Sigmoid colon (tissue), 7 donors: Measurements from ENCODE around the gene TPMT. TPM values are rescaled to one million over a fixed set of nuclear protein-coding genes. Genes with fewer than 3 reads are reported as not detected.

Source experiments
- DNase-seq: peaks from one replicate; pipeline ENCODE4 v3.0.0-alpha.2; 2019
- H3K27ac ChIP-seq, 4 donors: fragments of 200-600 bp; sonication (generic); one replicate each; pipeline ENCODE4 v1.5.1; 2016 to 2019; ENCODE audit warnings: mild to moderate bottlenecking in 1 of 4
- H3K27me3 ChIP-seq, 3 donors: fragments of 200-600 bp; sonication (generic); one replicate each; pipeline ENCODE4 v1.5.1; 2019; ENCODE audit warnings: mild to moderate bottlenecking in 1 of 3
- H3K36me3 ChIP-seq, 4 donors: fragments of 200-600 bp; sonication (generic); one replicate each; pipeline ENCODE4 v1.5.1; 2016 to 2019
- H3K4me1 ChIP-seq, 4 donors: fragments of 200-600 bp; sonication (generic); one replicate each; pipeline ENCODE4 v1.5.1; 2017 to 2019
- H3K4me3 ChIP-seq, 4 donors: fragments of 200-600 bp; sonication (generic); one replicate each; pipeline ENCODE4 v1.5.1; 2017 to 2019; ENCODE audit warnings: mild to moderate bottlenecking in 2 of 4, moderate library complexity in 1 of 4
- H3K9me3 ChIP-seq, 4 donors: fragments of 200-600 bp in 3 of 4; sonication (generic) in 3 of 4; one replicate each; pipeline versions ENCODE4 v1.5.1 to v1.6.1; 2013 to 2019
- CTCF ChIP-seq, 4 experiments: fragments of 450-650 bp in 3 of 4; fragments of 200-600 bp in 1 of 4; IDR thresholded peaks; one replicate each; pipeline ENCODE4 v1.5.1; 2016 to 2019; ENCODE audit warnings: antibody characterized with exemption in 4 of 4, mild to moderate bottlenecking in 3 of 4, moderate library complexity in 2 of 4
- EP300 ChIP-seq, 4 donors: sonication (generic); formaldehyde crosslinking; IDR thresholded peaks; one replicate each; pipeline ENCODE4 v1.6.1; 2017; ENCODE audit warnings: antibody characterized with exemption in 4 of 4
- POLR2A ChIP-seq, 2 donors: fragments of 450-650 bp; IDR thresholded peaks; one replicate each; pipeline ENCODE4 v1.6.1; 2016; ENCODE audit warnings: antibody characterized with exemption in 2 of 2, mild to moderate bottlenecking in 2 of 2, moderate library complexity in 2 of 2
- POLR2AphosphoS5 ChIP-seq, 4 donors: sonication (generic); formaldehyde crosslinking; IDR thresholded peaks; one replicate each; pipeline ENCODE4 v1.6.1; 2017; ENCODE audit warnings: antibody characterized with exemption in 4 of 4
- WGBS, 2 donors: extraction: QIAGEN DNeasy Blood & Tissue Kit; methylation state at CpG; one replicate each; pipeline ENCODE4 v1.1.7; 2013; 5-methylcytosine and 5-hydroxymethylcytosine counted together
- intact Hi-C: fragments of 100-400 bp; cut with DNase I; formaldehyde crosslinking; loops from one replicate; pipeline ENCODE4 v1.15.1; 2023
- polyA plus RNA-seq, 3 donors: library from polyadenylated mRNA; stranded (reverse); fragments of 200-250 nt; gene quantifications; one replicate each; pipeline ENCODE4 v1.2.3, GENCODE V29; 2013
- total RNA-seq, 4 donors: library from RNA; depleted of rRNA; stranded (reverse); fragments of >200 nt; gene quantifications; one replicate each; pipeline ENCODE4 v1.1.0, GENCODE V29; 2016
- donor health status: healthy with polysubstance abuse.
- donor health status: Bipolar disorder and iron deficiency.
- donor health status: healthy.

Gene TPMT
- total and polyA plus RNA-seq, 7 donors, result 6.6 to 131 (median 11.1) TPM

- WGBS, 2 donors, result 76 to 95% methylated on average over 2 of the region's 2 CpGs
- intact Hi-C loops, result no loop called here
- Histone ChIP-seq H3K4me3 (no peak overlapping the region), H3K9me3 (no peaks in the 10 kb centered on the region), H3K27ac (no peak overlapping the region), H3K27me3 (no peaks in the 10 kb centered on the region), H3K36me3 (peaks cover 0 to 44% (median 4%) of the 10 kb centered on the region in 4 donors), H3K4me1 (no peaks in the 10 kb centered on the region)
- DNase-seq, result no peak
- TF ChIP-seq EP300 (IDR thresholded peaks at IDR 0.05) (no peak), POLR2AphosphoS5 (IDR thresholded peaks at IDR 0.05) (no peak), CTCF (IDR thresholded peaks at IDR 0.05) (no peak), POLR2A (IDR thresholded peaks at IDR 0.05) (no peak)
These were observed 7.3 kb downstream of the TPMT start for GRCh38 chr6:18147616-18148015.

GRCh38 chr6:18147160-18147559 is 7.7 kb downstream of the TPMT start:
- Histone ChIP-seq H3K27ac (no peak overlapping the region), H3K4me3 (no peak overlapping the region), H3K4me1 (no peaks in the 10 kb centered on the region), H3K9me3 (no peaks in the 10 kb centered on the region), H3K36me3 (peaks cover 0 to 49% (median 7%) of the 10 kb centered on the region in 4 donors), H3K27me3 (no peaks in the 10 kb centered on the region)
- TF ChIP-seq EP300 (IDR thresholded peaks at IDR 0.05) (no peak), POLR2A (IDR thresholded peaks at IDR 0.05) (no peak), CTCF (IDR thresholded peaks at IDR 0.05) (no peak), POLR2AphosphoS5 (IDR thresholded peaks at IDR 0.05) (no peak)
- 18 to 60% methylated on average over 2 of the region's 2 CpGs for WGBS, 2 donors
- intact Hi-C loops, result no loop called here
- no peak for DNase-seq

GRCh38 chr6:18142591-18142861 is 12.4 kb downstream of the TPMT start:
- intact Hi-C loops, result no loop called here
- Histone ChIP-seq H3K27ac (no peak overlapping the region), H3K9me3 (no peaks in the 10 kb centered on the region), H3K27me3 (no peaks in the 10 kb centered on the region), H3K36me3 (peaks cover 0 to 56% (median 11%) of the 10 kb centered on the region in 4 donors), H3K4me1 (no peaks in the 10 kb centered on the region), H3K4me3 (no peak overlapping the region)
- 96% methylated on average over 3 of the region's 3 CpGs for WGBS, 2 donors
- DNase-seq, result no peak
- TF ChIP-seq EP300 (IDR thresholded peaks at IDR 0.05) (no peak), POLR2AphosphoS5 (IDR thresholded peaks at IDR 0.05) (no peak), POLR2A (IDR thresholded peaks at IDR 0.05) (no peak), CTCF (IDR thresholded peaks at IDR 0.05) (no peak)

- Histone ChIP-seq H3K27ac (no peak overlapping the region), H3K4me1 (no peaks in the 10 kb centered on the region), H3K4me3 (no peak overlapping the region), H3K36me3 (peaks cover 0 to 51% (median 11%) of the 10 kb centered on the region in 4 donors), H3K27me3 (no peaks in the 10 kb centered on the region), H3K9me3 (no peaks in the 10 kb centered on the region)
- 64 to 80% methylated on average over 13 of the region's 13 CpGs for WGBS, 2 donors
- intact Hi-C loops, result no loop called here
- DNase-seq, result no peak
- TF ChIP-seq EP300 (IDR thresholded peaks at IDR 0.05) (no peak), CTCF (IDR thresholded peaks at IDR 0.05) (no peak), POLR2AphosphoS5 (IDR thresholded peaks at IDR 0.05) (no peak), POLR2A (IDR thresholded peaks at IDR 0.05) (no peak)
These were observed 12.9 kb downstream of the TPMT start for GRCh38 chr6:18141805-18142590.
